GM03348 (cell line): Measurements from ENCODE around the gene TRAPPC6A.

Experiments used
- DNase-seq: peaks from one replicate; pipeline ENCODE4 v3.0.0; 2012; ENCODE audit warnings: low spot score

Gene TRAPPC6A

DNA sequence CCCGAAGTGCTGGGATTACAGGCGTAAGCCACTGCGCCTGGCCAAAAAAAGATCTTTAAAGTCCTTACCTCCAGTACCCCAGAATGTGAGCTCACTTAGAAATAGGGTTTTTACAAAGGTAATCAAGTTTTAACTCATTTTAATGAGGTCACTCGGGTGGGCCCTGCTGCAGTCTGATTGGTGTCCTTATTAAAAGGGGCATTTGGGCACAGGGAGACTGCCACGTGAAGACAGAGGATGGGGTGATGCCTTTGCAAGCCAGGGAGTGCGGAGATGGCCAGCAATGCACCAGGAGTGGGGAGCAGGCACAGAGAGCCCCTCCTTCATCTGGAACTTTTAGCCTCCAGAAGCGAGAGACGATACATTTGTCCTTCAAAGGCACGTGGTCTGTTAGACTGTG is 28.9 kb downstream of the TRAPPC6A start:
- DNase-seq, result no peak

DNA sequence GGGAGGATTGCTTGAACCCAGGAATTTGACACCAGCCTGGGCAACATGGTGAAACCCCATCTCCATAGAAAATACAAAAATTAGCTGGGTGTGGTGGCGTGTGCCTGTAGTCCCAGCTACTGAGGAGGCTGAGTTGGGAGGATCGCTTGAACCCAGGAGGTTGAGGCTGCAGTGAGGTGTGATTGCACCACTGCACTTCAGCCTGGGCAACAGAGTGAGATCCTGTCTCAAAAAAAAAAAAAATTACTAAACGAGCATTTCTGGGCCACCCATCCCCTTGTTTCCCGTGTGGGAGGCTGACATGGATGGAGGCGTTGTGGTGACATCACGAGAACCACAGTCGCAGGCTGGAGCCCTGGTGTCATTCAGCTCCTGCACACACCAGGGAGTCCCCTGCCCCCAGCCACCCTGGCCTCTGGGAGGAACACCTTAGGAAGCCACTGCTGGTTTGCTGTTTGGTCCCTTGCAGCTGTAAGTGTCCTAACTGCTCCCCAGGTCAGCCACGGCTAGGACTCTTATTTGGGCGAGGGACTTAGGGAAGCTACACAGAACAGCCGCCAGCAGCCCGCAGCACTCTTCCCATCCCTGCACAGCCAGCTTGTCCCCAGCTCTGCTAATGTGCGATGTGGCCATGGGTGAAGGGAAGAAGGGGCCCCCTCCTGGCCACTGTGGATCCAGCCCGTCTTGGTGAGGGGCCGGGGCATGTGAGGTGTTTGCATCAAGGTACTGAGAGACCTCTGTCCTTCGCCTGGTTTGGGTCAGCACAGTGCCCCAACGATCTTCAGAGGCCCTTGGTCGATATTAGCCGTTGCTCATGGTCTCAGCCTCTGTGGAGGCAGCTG is 30.0 kb downstream of the TRAPPC6A start:
- DNase-seq, result no peak

DNA sequence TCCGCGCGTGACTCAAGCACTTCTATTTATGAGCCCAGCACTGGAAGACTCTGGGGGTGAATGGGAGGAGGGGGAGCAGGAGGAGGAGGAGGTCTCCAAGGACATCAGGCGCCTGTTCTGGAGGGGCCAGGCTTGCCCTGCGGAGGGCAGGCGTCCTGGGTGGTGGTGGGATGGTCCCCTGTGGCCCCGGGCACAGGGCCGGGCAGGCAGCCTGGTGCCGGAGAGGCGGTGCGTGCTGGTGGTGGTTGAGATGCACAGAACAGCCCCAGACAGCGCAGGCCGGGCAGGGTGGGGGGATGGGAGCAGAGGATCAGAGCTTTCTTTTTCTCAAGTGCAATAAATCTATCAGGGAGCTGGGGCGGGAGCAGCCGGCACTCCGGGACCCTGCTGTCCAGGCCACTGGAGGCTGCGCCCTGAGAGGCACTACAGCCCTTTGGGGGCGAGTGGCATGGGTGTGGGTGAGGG is 31.3 kb downstream of the TRAPPC6A start:
- DNase-seq, result no peak

DNA sequence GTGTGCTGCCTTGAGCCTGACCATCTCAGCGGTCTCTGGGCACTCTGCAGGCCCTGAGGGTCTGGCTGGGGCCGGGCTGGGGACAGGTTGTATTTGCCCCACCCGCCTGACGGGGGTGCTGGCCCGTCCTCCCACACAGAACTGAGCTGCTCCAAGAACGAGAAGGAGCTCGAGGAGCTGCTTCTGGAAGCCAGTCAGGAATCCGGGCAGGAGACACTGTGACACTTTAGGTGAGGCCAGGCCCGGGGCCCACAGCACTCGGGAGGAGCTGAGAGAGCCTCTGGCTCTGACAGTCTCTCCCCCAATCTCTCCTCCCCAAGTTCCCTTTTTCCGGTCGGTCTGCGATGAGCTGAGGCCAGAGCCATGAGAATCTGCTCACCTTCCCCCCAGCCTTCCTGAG is 31.8 kb downstream of the TRAPPC6A start:
- no peak for DNase-seq

DNA sequence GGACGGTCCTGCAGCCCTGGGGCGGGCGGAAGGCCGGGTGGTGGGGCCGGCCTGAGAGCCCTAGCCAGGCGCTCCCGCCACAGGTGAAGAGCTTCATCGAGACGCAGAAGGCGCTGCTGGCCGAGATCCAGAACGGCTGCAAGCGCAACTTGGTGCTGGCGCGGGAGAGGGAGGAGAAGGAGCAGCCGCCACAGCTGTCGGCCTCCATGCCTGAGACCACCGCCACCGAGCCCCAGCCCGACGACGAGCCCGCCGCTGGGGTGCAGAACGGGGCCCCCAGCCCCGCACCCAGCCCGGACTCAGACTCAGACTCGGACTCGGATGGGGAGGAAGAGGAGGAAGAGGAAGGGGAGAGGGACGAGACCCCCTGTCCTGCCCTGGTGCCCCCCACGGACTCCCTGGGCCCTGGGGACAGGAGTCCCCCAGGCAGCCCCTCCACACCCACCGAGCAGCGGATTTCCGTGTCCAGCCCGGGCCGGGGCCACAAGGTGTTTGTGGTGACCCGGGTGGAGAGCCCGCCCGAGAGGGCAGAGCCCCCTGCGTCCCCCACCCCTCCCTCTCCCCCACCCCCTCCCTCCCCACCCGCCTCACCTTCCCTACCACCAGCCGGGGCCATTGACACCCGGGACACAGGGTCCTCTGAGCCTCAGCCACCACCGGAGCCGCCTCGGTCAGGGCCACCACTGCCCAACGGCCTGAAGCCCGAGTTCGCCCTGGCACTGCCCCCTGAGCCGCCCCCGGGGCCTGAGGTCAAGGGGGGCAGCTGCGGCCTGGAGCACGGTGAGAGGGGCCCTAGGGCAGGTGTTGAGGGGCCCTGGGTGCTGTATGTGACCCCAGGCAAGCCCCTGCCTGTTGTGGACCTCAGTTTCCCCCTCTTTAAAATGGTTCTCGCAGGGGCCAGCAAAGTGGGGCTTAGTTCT is 32.5 kb downstream of the TRAPPC6A start:
- no peak for DNase-seq

DNA sequence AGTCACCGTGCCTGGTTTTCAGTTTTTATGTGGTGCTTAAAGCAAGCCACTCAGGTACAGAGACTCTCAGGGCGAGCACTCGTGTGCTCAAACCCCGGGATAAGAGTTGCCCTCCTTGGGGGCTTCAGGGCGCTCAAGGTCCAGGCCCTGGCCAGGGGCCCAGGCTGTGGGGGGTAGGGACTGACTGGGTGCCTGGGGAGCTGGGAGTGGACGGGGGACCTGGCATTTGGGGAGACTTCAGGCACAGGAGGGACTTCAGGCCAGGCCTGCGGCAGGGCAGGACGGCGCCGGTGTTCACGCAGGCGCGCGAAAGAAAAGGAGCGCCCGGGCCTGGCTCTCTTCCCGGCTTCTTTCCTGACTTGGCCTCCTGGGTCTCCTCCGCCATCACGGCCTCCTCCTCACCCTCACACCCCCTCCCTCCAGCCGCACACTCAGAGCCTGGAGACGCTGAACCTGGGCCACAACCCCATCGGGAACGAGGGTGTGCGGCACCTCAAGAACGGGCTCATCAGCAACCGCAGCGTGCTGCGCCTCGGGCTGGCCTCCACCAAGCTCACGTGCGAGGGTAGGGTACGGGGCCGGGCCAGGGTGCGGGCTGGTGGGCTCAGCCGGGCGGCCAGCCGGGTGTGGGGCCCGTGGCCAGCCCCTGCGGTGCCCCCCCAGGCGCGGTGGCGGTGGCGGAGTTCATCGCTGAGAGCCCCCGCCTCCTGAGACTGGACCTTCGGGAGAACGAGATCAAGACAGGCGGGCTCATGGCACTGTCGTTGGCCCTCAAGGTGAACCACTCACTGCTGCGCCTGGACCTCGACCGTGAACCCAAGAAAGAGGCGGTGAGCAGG is 33.4 kb downstream of the TRAPPC6A start:
- DNase-seq, result no peak

DNA sequence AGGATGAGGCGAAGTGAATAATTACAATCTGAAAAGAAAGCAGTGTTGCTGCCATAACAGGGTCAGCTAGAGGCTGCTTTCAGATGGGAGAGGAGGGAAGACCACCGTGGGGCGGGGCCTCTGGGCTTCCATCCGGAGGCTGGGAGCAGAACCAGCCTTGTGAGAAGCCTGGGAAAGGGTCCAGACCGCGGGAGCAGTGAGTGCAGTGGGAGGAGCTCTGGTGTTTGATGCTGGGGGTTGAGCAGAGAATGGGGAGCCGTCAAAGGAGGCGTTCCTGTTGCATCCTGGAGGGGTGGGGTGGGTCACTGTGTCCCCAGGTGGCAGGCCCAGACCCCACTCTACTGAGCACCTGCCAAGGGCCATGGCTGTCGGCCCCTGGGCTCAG is 35.3 kb downstream of the TRAPPC6A start:
- DNase-seq, result no peak

DNA sequence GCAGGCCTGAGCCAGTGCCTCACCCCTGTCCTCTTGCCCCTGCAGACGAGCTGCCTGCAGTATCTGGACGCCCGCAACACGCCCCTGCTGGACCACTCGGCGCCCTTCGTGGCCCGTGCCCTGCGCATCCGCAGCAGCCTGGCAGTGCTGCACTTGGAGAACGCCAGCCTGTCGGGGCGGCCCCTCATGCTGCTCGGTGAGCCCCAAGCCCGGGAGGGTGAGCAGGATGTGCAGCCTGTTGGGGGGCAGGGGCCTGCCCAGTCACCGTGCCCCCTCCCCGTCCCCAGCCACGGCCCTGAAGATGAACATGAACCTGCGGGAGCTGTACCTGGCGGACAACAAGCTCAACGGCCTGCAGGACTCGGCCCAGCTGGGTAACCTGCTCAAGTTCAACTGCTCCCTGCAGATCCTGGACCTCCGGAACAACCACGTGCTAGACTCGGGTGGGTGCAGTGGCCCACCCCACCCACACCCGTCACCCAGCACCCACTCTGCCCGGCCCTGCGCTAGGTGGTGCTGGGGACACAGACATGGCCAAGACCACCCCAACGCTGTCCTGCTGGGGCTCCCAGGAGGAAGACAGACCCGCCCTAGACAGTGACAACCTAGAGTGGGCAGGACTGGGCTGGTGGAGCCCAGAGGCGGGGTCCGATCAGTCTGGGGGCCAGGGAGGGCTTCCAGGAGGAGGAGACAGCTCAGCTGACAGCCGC is 35.9 kb downstream of the TRAPPC6A start:
- DNase-seq, result no peak

DNA sequence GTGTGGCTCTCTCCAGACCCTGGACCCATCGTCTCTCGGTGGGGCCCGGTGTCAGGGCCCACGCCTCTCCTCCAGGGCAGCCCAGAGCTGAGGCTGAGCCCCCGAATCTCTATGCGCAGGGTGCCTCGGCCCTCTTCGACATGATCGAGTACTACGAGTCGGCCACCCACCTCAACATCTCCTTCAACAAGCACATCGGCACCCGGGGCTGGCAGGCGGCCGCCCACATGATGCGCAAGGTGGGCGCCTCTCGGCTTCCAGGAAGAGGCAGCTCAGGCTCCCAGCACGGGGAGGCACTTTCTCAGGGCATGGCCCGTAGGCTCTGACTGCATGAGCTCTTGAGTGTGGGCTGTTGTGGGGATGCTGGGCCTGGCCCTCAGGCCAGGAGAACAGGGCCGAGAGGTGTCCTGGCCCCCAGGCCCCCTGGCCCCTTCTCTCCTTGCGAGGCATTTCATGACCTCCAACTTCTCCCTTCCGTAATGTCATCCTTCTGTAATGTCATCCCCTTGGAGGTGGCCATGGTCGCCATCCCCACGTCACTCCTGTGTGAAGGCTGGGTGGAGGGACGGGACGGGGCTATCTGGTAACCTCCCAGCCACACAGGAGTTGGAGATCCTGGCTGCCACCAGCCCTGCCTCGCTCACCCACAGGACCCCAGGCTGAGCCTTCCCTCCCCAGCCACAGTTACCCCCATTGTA is 36.7 kb downstream of the TRAPPC6A start:
- DNase-seq, result no peak

DNA sequence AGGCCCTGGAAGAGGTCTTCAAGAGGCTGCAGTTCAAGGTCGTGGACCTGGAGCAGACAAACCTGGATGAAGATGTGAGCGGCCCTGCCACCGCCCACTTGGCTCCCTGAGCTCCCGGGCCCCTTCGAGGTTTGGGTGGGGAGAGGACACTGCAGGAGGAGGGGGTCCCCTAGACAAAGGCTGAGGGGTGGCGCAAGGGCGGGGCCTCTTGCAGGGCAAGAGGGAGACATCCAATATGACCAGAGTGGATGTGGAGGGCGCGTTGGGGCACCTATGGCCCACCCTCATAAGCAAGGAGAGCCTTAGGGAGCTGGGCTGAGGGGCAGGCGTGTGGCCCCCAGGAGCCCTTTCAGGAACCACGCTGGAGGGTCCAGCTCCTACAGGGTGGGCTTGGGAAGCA is 37.5 kb downstream of the TRAPPC6A start:
- no peak for DNase-seq

DNA sequence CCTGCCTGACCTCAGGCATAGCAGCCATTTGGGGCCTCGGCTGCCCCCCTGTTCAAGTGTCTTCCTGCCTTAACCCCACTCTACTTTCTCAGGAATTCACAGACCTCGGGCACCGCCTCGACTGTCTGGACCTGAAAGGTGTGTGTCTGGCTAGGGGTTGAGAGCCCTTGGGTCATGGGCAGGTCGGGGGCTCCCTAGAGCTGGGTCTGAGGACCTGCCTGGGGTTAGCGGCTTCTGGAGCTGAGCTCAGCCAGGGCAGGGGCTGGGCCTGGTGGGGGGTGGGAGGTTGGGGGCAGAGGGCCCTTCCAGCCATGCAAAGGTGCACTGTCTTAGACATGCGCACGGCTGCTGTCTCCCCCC is 37.9 kb downstream of the TRAPPC6A start:
- DNase-seq, result no peak

DNA sequence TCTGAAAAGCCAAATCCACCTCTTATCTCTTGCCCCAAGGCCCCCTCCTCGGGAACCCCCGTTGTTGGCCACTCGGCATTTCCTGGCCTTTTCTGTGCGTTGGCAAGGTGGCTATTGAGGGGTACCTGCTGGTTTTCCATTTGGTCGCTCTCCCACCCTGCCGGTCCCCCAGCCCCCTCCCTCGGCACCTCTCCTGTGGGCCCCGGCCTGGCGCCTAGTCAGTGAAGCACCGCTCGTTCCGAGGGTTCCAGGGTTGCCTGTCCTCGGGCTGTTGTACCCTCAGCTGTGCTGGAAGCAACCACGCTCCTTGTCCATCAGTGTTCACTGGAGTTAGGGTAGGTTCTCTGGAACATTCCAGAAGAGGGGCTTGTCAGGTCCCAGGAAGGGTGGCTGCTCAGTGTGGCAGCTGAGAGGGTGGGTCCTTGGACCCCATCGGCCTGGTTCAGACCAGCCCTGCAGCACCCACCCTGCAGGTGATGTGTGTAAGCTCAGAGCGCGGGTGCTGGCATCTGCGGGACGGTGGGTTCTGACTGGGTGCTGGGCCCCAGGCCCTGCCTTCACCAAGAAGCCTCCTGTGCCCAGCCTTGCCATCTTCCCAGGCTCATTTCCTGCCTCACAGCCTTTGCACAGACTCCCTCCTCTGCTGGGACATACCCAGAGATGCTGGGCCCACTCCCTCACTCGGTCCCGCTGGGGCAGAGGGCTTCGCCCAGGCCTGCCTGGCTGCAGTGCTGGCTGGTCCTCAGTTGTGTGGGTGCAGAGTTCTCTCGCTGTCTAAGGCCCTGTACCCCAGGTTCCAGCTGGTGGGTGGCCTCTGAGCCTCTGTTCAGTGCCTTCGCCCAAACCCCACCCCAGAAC is 38.5 kb downstream of the TRAPPC6A start:
- DNase-seq, result no peak

DNA sequence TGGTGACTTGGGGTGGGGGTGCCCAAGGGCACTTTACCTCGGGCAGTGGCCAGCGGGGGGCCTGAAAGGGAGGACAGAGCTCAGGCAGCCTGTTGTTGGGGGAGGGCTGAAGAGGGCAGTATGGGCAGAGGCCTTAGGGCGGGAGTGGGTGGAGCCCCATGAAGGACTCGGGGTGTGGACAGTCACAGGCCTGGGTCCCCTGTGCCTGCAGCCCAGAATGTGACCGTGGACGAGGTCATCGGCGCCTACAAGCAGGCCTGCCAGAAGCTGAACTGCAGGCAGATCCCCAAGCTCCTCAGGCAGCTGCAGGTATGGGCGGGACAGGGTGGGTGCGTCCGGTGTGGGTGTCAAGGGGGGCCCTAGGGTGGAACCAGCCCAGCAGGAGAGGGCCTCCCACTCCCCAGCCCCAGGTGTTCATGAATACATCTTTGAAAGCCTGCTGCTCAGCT is 39.7 kb downstream of the TRAPPC6A start:
- DNase-seq, result no peak

DNA sequence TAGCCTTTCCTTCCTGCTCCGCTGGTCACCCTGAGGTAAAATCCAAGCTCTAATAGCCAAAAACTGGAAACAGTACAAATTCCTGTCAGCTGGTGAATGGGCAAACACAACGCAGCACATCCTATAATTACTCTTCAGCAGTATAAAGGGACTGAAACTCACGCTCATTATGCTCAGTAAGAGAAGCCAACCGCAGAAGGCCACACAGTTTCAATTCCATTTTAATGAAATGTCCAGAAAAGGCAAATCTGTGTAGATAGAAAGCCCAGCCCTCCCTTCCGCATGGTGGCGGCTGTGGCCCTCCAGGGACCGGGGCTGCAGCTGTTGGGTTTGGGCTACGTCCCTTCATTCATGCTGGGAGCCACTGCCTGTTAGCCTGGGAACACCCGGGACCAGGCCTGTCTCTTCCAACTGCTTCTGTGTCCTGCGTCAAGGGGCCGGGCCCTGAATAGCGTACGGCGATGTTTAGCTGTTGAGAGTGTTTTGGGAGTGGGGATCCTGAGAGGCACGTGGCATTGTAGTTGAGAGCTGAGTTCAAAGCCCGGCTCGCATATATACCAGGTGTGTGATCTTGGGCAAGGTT is 40.8 kb downstream of the TRAPPC6A start:
- no peak for DNase-seq

DNA sequence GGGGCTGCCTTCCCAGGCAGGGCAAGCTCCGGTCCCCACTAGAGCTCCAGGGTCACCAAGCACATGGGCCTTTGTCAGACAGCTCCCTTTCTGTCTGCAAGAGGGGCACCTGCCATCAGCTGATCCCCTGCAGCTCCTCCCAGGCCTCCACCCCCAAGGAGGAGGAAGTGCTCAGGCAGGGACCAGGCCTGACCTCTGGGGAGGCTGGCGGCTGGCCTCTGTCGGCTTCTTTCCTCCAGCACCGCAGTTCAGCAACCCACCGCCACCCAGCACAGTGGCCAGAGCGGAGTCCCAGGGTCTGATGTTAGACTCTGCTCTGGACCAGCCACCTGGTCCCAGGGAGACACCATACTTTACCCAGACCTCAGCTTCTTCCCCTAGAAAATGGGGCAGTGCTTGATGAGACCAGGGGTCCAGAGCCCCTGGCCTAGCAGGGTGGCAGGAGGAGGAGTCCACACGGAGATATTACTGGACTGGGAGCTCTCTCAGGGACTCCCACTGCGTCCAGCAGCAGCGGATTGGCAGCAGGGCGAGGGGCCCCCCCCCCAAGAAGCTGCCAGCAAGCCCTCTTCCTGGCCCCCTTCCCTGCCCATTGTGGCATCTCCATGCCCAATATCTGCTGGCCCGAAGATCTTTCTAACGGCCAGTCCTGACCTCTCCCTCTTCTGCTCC is 41.4 kb downstream of the TRAPPC6A start:
- DNase-seq, result no peak

DNA sequence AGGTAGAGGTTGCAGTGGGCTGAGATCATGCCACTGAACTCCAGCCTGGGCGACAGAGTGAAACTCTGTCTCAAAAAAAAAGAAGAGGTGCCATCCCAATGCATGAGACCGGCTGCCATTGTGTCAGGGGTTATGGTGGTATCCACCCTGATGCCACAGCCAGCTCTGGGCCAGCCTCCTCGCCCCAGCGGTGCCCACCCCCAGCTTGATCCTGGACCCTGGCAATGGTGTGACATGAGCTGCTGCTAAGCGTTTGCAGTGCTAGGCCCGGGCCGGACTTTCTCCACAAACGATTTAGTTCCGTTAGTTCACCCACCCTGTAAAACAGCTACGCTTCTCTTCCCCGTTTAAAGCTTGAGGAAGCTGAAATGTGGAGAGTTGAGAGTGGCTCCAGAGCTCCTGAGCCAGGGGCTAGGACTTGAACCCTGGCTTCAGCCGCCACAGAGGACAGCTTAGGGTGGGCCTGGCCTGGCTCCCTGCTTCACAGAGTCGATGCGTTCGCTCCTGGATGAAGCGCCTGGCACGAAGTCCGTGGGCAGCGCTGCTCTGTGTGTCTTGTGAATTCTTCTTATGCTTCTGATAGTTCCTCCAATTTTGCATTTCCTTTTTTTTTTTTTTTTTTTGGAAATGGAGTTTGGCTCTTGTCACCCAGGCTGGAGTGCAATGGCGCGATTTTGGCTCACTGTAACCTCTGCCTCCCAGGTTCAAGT is 42.7 kb downstream of the TRAPPC6A start:
- no peak for DNase-seq

DNA sequence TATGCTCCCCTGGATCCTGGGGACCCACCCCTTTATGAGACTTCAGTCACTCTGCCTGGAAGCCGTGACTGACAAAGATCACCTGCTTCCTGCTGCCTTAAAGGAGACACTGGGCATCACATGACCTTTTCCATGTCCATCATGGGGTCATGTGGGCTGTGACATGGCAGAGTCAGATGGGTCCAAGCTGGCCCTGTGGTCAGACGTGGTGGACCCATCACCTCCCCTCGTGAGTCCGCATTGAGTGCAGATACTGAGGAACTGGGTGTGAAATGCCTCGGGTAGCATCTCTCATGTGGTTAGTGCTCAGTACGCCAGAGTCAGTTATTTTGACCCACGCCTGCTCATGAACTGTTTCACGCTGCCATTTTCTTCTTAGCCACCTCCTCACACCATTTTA is 44.4 kb downstream of the TRAPPC6A start:
- no peak for DNase-seq

DNA sequence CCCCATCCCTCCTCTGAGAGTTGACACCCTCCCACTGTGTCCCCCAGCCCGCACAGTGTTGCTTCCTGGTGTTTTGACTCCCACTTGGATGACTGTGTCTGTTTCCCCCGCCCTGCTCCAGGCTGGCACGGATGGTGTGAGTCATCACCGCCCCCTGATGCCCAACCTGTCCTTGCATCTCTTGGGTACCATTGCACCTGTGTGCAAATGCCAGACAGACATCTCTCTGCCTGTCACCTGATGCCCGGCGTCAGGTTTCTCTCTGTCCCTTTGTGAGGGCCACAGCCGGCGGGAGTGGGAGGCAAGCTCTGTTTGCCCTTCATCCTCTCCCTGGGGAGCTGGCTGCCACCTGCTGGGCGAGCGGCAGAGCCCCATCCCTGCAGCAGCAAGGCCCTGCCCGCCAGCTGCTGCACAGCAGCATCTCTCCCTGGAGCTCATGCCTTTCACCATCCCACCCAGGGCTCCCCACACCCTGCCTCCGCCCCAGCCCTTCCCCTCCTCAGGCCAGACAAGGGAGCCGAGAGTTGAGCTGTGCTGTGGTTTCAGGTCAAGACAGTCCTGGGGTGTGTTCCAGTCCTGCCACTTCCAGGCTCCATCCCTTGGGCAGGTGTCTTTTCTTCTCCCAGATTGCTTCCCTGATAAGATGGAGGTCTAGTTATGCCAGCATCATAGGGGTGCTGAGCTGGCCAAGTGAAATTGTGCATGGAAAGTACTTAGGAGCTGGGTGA is 47.0 kb downstream of the TRAPPC6A start:
- no peak for DNase-seq
